Astrocyte of the cerebellum (primary cell): ENCODE results near the gene APOBEC3C.
"Not testable (repeated sequence)": the region's sequence is repeated elsewhere in the genome, so short reads cannot be mapped to it uniquely, and the experiment has no call there.

Experiments
- DNase-seq: peaks from one replicate; pipeline ENCODE4 v3.0.0-alpha.2; 2011; ENCODE audit warnings: low read depth
- H3K4me3 ChIP-seq: 2 replicates; pipeline ENCODE4 v1.5.1; 2011; ENCODE audit warnings: mild to moderate bottlenecking, low read depth, low read length, moderate library complexity
- CTCF ChIP-seq: IDR thresholded peaks from 2 replicates; pipeline ENCODE4 v1.5.1; 2012; ENCODE audit warnings: low read length, low read depth, moderate library complexity, mild to moderate bottlenecking; ENCODE audit errors: missing control alignments
- in situ Hi-C: cut with HindIII; loops from 2 replicates; pipeline ENCODE4 v1.10.0; 2017; ENCODE audit warnings: low sequenced_read_pairs

APOBEC3C gene

DNA sequence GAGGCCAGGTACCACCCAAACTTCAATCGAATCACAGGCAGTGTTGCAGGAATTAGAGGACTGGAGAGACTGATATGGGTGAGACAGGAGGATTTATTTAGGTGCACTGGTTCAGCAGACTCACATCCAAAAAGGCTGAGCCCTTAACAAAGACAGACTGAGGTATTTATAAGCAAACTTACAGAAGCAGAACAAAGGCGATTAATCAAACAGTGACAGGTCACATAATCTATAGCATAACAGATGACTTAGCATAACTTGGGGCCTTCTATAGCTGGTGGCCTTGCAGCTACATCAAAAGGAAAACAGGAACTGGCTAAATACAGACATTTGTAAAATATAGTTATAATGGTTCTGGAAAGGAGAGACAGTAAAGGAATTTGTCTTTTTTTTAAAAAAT lies 29.8 kb upstream of the APOBEC3C start:
- no peak for DNase-seq
- no peak for TF ChIP-seq CTCF
- H3K4me3 ChIP-seq: no peak overlapping the region
- in situ Hi-C loops: no loop called here

- in situ Hi-C loops, DNase-seq, H3K4me3 ChIP-seq: not testable (repeated sequence)
Observed at GRCh38 chr22:38984784-38985757, 29.0 kb upstream of the APOBEC3C start.

DNA sequence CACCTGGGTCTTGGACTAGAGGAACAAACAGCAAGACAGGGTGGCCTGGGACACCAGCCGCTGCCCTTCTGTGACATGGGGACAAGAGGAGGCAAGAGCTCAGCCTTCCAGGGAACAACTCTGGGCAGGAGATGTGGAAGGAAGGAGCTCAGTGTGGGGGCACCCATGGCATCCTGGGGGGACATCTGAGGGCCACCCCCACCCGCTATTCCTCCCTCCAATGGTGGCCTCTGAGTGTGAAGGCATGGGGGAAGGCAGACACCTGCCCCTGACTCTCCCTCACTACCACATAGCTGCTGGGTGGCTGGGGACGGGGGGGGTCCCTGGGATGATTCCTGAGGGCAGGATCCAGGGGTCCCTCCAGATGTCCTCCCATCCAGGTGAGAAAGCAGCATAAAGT lies 27.4 kb upstream of the APOBEC3C start:
- no peak overlapping the region for H3K4me3 ChIP-seq
- no peak for DNase-seq
- in situ Hi-C loops: no loop called here
- no peak for TF ChIP-seq CTCF

DNA sequence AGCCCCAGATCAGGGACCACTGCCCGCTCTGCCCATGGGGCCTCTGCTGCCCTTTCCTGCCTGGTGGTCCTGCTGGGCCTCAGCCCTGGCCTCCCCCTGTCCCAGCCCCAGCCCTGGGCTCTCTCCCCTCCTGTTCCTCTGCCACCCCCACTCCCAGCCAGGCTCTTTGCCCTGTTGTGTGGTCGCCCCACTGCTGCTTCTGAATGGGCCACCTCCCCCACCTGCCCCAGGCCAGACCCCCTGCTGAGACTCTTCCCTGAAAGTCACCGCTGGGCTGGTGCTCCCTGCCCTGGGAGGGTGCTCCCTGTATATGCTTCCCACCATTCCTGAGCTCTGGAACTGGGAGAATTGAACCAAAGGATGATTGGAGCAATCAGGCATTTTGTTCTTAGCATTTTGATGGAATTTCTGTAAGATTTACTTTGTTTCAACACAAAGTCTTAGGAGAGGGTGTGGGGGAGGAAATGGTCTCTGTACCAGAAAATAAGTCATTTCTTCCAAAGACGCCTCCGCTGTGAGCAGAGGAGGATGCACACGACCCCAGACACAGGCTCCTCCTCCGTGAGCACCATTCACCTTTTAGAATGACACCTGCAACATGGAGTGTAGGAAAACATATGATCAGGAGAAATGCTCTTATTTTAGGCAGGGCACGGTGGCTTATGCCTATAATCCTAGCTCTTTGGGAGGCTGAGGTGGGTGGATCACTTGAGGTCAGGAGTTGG lies 26.7 kb upstream of the APOBEC3C start:
- no peak for TF ChIP-seq CTCF
- no peak for DNase-seq
- in situ Hi-C loops: no loop called here

DNA sequence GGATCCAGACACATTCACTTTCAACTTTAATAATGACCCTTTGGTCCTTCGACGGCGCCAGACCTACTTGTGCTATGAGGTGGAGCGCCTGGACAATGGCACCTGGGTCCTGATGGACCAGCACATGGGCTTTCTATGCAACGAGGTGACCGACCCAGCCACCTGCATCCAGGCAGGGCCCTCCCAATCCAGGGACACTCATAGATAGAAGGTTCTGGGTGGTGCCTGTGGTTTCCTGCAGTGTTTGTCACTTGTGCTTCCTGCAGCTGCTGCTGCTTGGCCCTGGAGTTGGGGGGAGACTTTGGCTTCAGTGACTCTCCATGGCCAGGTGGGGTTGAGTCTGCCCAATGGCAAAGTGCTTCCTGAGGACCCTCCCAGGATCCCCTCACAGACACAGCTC lies 24.6 kb upstream of the APOBEC3C start:
- no peak overlapping the region for H3K4me3 ChIP-seq
- no peak for TF ChIP-seq CTCF
- DNase-seq: no peak
- in situ Hi-C loops: no loop called here

More for the DNA sequence above, 26.7 kb upstream of the APOBEC3C start:
- no peak overlapping the region for H3K4me3 ChIP-seq

DNA sequence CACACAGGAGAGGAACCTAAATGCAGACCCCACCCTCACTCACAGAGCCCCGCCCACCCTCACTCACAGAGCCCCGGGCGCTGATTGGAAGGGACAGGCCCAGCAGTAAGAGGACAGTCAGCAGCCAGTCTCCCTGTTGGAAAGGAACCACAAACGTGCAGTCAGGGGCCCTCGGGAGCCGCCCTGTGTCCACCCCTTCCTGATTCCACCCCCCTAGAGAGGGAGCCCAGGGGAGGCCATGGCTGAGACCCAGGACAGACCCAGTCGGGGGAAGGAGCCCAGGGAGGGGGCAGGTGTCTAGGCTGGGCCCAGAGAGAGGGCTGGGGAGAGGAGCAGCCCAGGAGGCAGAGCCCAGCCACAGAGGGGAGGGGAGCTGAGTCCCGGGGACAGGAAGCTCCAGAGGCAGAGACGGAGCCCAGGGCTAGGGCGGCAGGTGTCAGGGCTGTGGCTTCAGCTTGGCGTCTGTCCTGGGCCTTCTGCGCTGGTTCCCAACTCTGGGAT lies 21.1 kb upstream of the APOBEC3C start:
- in situ Hi-C loops, H3K4me3 ChIP-seq, DNase-seq: not testable (repeated sequence)

GRCh38 chr22:38996105-38996504 lies 18.0 kb upstream of the APOBEC3C start:
- in situ Hi-C loops: no loop called here
- no peak for DNase-seq
- no peak for TF ChIP-seq CTCF
- no peak overlapping the region for H3K4me3 ChIP-seq
